ENCODE results near the gene FAM156A. TPM values are rescaled to one million over a fixed set of nuclear protein-coding genes. Genes with fewer than 3 reads are reported as not detected.

The FAM156A gene
- polyA plus RNA-seq, 3 donors: 3.4 to 92.6 (median 5.6) TPM

DNA sequence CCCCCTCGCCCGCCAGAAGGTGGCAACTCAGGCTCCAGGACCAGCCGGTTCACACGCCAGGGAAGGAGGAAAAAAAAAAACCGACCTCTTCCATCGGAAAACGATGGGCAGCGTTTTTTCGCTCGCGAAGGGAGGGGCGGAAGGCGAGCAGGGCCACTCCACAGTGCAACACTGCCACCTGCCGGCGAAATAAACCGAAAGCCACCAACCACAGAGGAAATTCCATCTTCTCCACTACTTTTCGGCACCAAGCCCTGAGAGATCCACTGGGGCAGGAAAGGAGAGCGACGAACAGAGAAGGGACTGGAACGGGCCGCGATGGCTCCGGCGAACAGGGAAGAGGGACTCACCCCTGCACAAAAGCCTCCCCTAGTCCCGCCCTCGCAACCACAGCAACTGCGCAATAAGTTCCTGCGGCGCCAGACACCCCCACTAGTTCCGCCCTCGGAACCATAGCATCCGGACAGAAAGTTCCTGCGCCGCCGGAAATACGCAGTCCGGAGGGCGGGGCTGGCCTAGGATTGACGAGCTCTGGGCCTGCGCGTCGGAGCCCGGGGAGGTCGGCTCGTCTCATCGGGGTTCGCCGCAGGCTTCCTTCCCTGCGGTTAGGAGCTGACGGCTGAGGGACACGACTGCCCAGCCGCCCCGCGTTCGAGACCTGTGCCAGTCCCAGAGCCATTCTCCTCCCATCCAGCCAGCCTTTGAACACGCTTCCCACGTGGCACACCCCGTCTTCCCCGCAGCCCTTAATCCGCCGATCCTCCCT lies 23.4 kb downstream of the FAM156A start:
- peak overlapping the region; percentile 89 to 97 for H3K4me3 Mint-ChIP-seq
- peak overlapping the region; percentile 68 for H3K9ac ChIP-seq (ENCODE audit: insufficient read depth, low read length, poor library complexity, severe bottlenecking)
- no peaks in the 10 kb centered on the region for H3K27me3 ChIP-seq (ENCODE audit: control insufficient read depth in 2 of 2, insufficient read depth in 2 of 2, low read length in 2 of 2)
- intact Hi-C loops (cut with micrococcal nuclease): no loop called here
- TF ChIP-seq, protein P1, sequence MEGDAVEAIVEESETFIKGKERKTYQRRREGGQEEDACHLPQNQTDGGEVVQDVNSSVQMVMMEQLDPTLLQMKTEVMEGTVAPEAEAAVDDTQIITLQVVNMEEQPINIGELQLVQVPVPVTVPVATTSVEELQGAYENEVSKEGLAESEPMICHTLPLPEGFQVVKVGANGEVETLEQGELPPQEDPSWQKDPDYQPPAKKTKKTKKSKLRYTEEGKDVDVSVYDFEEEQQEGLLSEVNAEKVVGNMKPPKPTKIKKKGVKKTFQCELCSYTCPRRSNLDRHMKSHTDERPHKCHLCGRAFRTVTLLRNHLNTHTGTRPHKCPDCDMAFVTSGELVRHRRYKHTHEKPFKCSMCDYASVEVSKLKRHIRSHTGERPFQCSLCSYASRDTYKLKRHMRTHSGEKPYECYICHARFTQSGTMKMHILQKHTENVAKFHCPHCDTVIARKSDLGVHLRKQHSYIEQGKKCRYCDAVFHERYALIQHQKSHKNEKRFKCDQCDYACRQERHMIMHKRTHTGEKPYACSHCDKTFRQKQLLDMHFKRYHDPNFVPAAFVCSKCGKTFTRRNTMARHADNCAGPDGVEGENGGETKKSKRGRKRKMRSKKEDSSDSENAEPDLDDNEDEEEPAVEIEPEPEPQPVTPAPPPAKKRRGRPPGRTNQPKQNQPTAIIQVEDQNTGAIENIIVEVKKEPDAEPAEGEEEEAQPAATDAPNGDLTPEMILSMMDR (IDR thresholded peaks at IDR 0.05): peak; percentile 80
- H3K4me3 ChIP-seq (replicated peaks in 1 of 3; ENCODE audit: low read depth in 2 of 3, low read length in 3 of 3): peak overlapping the region; percentile 68 to 86 (median 77)
- H3K9me3 Mint-ChIP-seq: peaks cover 0 to 15% (median 1%) of the 10 kb centered on the region in 7 donors
- peaks cover 0 to 4% of the 10 kb centered on the region in 2 donors for H3K36me3 Mint-ChIP-seq
- DNase-seq: peak; percentile 85 to 96 (median 94)
- peak overlapping the region; percentile 91 to 92 for H3K27ac ChIP-seq (ENCODE audit: low read depth in 1 of 2, low read length in 2 of 2)
- H3K79me2 ChIP-seq (ENCODE audit: insufficient read depth, low read length): no peaks in the 10 kb centered on the region
- peaks cover 8% of the 10 kb centered on the region for H3K4me1 Mint-ChIP-seq
- peak overlapping the region; percentile 81 for H3K4me2 ChIP-seq (replicated peaks; ENCODE audit: extremely low read depth, low read length, poor library complexity, severe bottlenecking)
- no peaks in the 10 kb centered on the region for H3K9me3 ChIP-seq (replicated peaks in 1 of 2; ENCODE audit: control insufficient read depth in 1 of 2, insufficient read depth in 1 of 2, low read length in 2 of 2)
- H3K4me1 ChIP-seq (ENCODE audit: control insufficient read depth in 1 of 2, insufficient read depth in 2 of 2, low read length in 2 of 2): peaks cover 4 to 14% of the 10 kb centered on the region in 2 donors
- H3K27me3 Mint-ChIP-seq (ENCODE audit: low read depth in 3 of 3): peaks cover 0 to 12% (median 2%) of the 10 kb centered on the region in 3 donors
- WGBS (ENCODE audit: insufficient coverage): 0% methylated on average over 32 of the region's 61 CpGs
- H4K20me1 ChIP-seq (ENCODE audit: insufficient read depth, low read length): no peaks in the 10 kb centered on the region
- peak overlapping the region; percentile 93 to 99 (median 97) for H3K27ac Mint-ChIP-seq
- peak overlapping the region; percentile 80 for H2AFZ ChIP-seq (ENCODE audit: insufficient read depth, low read depth, low read length, poor library complexity, severe bottlenecking)
- no peaks in the 10 kb centered on the region for H3K36me3 ChIP-seq (replicated peaks in 1 of 2; ENCODE audit: control insufficient read depth in 1 of 2, insufficient read depth in 2 of 2, low read length in 2 of 2)

DNA sequence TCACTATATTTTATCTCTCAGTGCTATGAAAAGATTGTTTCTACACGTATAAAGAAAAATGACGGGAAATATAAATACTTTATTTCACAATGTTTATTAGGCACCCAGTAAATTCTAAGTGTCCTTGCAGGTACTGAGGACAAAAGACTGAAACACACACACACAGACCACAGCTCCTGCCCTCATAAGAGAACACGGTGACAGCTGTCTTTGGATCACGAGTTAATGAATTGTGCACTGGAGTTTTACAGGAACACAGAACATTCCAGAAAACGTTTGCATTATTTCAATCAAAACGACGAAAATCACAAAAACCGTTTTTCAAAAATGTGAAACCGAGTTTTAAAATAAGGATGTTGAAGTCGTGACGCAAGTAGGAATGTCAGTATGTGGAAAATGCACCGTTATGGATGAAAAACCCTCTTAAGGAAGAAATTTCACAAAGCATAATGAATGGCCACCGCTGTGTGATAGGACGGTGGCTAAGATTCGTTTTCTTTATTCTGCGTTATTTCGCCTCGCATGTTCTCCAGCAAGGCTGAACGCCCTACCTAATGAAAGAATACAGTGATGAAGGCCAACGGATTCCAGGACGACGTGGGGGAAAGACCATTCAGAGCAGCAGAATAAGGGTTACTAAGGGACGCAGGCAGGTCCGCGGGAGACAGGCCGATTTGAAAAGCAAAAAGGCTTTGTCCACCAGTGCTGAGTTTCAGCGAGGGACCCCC lies 24.2 kb downstream of the FAM156A start:
- peak in 2 of 3 donors; percentile 0 to 20 for DNase-seq
- Histone ChIP-seq H2AFZ (ENCODE audit: insufficient read depth, low read depth, low read length, poor library complexity, severe bottlenecking) (peak overlapping the region; percentile 80), H3K9me3 (replicated peaks in 1 of 2; ENCODE audit: control insufficient read depth in 1 of 2, insufficient read depth in 1 of 2, low read length in 2 of 2) (no peaks in the 10 kb centered on the region), H3K79me2 (ENCODE audit: insufficient read depth, low read length) (no peaks in the 10 kb centered on the region), H3K4me1 (ENCODE audit: control insufficient read depth in 1 of 2, insufficient read depth in 2 of 2, low read length in 2 of 2) (peaks cover 4 to 14% of the 10 kb centered on the region in 2 donors), H3K36me3 (replicated peaks in 1 of 2; ENCODE audit: control insufficient read depth in 1 of 2, insufficient read depth in 2 of 2, low read length in 2 of 2) (no peaks in the 10 kb centered on the region), H3K4me3 (replicated peaks in 1 of 3; ENCODE audit: low read depth in 2 of 3, low read length in 3 of 3) (peak overlapping the region; percentile 68 to 86 (median 77)), H3K9ac (ENCODE audit: insufficient read depth, low read length, poor library complexity, severe bottlenecking) (peak overlapping the region; percentile 68), H3K4me2 (replicated peaks; ENCODE audit: extremely low read depth, low read length, poor library complexity, severe bottlenecking) (peak overlapping the region; percentile 81), H4K20me1 (ENCODE audit: insufficient read depth, low read length) (no peaks in the 10 kb centered on the region), H3K27ac (ENCODE audit: low read depth in 1 of 2, low read length in 2 of 2) (peak overlapping the region; percentile 91 to 92), H3K27me3 (ENCODE audit: control insufficient read depth in 2 of 2, insufficient read depth in 2 of 2, low read length in 2 of 2) (no peaks in the 10 kb centered on the region)
- H3K4me1 Mint-ChIP-seq: peaks cover 8% of the 10 kb centered on the region
- peaks cover 0 to 12% (median 2%) of the 10 kb centered on the region in 3 donors for H3K27me3 Mint-ChIP-seq (ENCODE audit: low read depth in 3 of 3)
- peaks cover 0 to 15% (median 1%) of the 10 kb centered on the region in 7 donors for H3K9me3 Mint-ChIP-seq
- intact Hi-C loops (cut with micrococcal nuclease): no loop called here
- H3K27ac Mint-ChIP-seq: peak overlapping the region; percentile 93 to 99 (median 97)
- TF ChIP-seq, protein P1 (IDR thresholded peaks at IDR 0.05): no peak
- peak overlapping the region; percentile 89 to 97 for H3K4me3 Mint-ChIP-seq
- no CpG with 5 or more reads among the region's 27 CpGs for WGBS (ENCODE audit: insufficient coverage)
- H3K36me3 Mint-ChIP-seq: peaks cover 0 to 4% of the 10 kb centered on the region in 2 donors
